SH-SY5Y (cell line): ENCODE results near the gene NAB2.

Source experiments
- GATA2 ChIP-seq: IDR thresholded peaks from 2 replicates; pipeline ENCODE4 v1.6.1; 2011; ENCODE audit warnings: mild to moderate bottlenecking, low read depth, low read length
- GATA3 ChIP-seq: IDR thresholded peaks from 2 replicates; pipeline ENCODE4 v1.6.1; 2011; ENCODE audit warnings: low read depth, mild to moderate bottlenecking, low read length, moderate library complexity

DNA sequence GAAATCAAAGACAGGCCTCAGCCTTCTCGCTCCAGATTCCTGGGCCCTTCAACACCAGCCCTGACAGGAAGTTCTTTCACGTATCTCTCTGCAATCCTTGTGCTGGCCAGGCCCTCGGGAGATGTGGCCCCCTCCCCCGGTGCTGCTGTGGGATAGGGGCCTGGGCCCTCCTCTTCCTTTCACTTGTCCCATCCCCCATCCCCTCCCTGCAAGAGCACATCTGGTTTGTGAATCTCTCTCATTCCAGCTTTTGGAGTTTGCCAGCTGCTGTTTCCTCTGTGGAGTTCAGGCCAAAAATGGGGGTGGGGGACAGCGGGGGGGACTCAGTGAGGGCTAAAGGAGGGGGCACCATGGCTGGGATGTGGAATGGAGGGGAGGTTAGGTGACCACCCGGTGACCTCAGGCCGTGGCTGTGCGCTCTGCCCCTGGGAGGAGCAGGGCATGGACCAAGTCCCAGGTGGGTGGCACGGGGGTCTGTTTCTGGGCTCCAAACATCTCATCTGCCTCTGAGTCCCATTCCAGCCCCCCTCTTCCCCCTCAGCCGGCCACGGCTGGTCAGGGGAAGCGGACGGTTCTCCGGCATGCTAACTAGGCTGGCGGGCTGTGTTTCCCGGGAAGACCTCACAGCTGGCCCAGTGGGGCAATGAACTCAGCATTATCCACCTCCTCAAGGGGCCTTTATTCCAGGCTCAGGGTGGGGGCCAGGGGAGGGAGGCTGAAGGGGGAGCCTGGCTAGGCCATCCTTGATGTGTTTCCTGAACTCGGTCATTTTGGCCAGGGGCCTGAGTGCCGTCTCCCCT lies 46.8 kb downstream of the NAB2 start:
- TF ChIP-seq GATA2 (no peak), GATA3 (no peak)
